Measurements from ENCODE around the gene COX14.

DNA sequence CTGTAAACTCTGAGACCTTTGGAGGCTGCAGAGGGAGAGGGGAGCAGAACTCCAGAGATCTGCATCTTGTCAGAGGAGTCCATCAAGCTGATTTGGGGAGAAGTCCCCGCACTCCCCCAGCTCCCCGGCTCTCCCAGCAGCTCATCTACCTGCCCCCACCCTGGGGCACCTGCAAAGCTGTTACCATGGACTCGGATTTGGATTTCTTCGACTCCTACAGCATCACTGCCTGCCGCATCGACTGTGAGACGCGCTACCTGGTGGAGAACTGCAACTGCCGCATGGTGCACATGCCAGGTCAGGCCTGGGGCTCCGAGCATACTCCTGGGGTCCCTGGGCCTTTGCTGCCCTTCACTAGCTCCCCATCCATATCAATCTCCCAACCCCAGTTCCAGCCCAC lies 33.8 kb upstream of the COX14 start:
- TF ChIP-seq, protein P1, sequence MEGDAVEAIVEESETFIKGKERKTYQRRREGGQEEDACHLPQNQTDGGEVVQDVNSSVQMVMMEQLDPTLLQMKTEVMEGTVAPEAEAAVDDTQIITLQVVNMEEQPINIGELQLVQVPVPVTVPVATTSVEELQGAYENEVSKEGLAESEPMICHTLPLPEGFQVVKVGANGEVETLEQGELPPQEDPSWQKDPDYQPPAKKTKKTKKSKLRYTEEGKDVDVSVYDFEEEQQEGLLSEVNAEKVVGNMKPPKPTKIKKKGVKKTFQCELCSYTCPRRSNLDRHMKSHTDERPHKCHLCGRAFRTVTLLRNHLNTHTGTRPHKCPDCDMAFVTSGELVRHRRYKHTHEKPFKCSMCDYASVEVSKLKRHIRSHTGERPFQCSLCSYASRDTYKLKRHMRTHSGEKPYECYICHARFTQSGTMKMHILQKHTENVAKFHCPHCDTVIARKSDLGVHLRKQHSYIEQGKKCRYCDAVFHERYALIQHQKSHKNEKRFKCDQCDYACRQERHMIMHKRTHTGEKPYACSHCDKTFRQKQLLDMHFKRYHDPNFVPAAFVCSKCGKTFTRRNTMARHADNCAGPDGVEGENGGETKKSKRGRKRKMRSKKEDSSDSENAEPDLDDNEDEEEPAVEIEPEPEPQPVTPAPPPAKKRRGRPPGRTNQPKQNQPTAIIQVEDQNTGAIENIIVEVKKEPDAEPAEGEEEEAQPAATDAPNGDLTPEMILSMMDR (IDR thresholded peaks at IDR 0.05) = no peak
- TF ChIP-seq POLR2A (IDR thresholded peaks at IDR 0.05) = no peak

Data from right lobe of liver (tissue), 4 donors.